Panc1 (cell line): ENCODE data around the gene VRK3. TPM values are rescaled to one million over a fixed set of nuclear protein-coding genes. Genes with fewer than 3 reads are reported as not detected.

Experiments used
- ATAC-seq: fragments of 200-7000 bp; cut with Tn5 transposase; 2 replicates; pipeline ENCODE4 v1.9.1; 2020; ENCODE audit warnings: mild to moderate bottlenecking, moderate library complexity
- BruUV-seq: library from RNA; stranded (reverse); fragments of 400-500 nt; replicated peaks from 2 replicates; lab custom pipeline; 2021; lab: Mats Ljungman, UMichigan
- CTCF ChIA-PET: fragments of 300-600 bp; sonication (Branson Sonifier 250); formaldehyde crosslinking; loops from one replicate; lab custom pipeline; 2022; ENCODE audit warnings: antibody characterized with exemption; lab: Charles Lee
- POLR2A ChIA-PET: fragments of 300-600 bp; sonication (Branson Sonifier 250); formaldehyde crosslinking; loops from one replicate; lab custom pipeline; 2022; ENCODE audit warnings: antibody characterized with exemption; lab: Charles Lee
- DNase-seq: peaks from one replicate; pipeline ENCODE4 v3.0.0-alpha.2; 2010; ENCODE audit warnings: low read depth, low spot score
- H3K27ac ChIP-seq: 2 replicates; pipeline ENCODE4 v1.5.1; 2011; ENCODE audit warnings: mild to moderate bottlenecking, low read length, inconsistent platforms
- H3K27me3 ChIP-seq: fragments of 200-500 bp; sonication (Bioruptor generic); 2 replicates; pipeline ENCODE4 v1.6.0; 2014; ENCODE audit warnings: low read length, inconsistent platforms; ENCODE audit not compliant: control insufficient read depth, insufficient read depth
- H3K36me3 ChIP-seq: fragments of 200-500 bp; sonication (Bioruptor generic); 2 replicates; pipeline ENCODE4 v1.5.1; 2014; ENCODE audit warnings: inconsistent platforms, mild to moderate bottlenecking, low read length, moderate library complexity; ENCODE audit not compliant: control insufficient read depth, insufficient read depth
- H3K4me1 ChIP-seq: 2 replicates; pipeline ENCODE4 v1.5.1; 2011; ENCODE audit warnings: inconsistent platforms, mild to moderate bottlenecking, low read length, moderate library complexity; ENCODE audit not compliant: control insufficient read depth, insufficient read depth
- H3K4me3 ChIP-seq, 2 experiments: 2 replicates each; pipeline ENCODE4 v1.5.1; 2011 to 2012; ENCODE audit warnings: low read depth in 2 of 2, low read length in 2 of 2, mild to moderate bottlenecking in 2 of 2, inconsistent platforms in 1 of 2, moderate library complexity in 1 of 2
- H3K9me3 ChIP-seq: fragments of 200-500 bp; sonication (Bioruptor generic); 2 replicates; pipeline ENCODE4 v1.5.1; 2014; ENCODE audit warnings: low read depth, mild to moderate bottlenecking, inconsistent platforms, low read length, moderate library complexity; ENCODE audit not compliant: control insufficient read depth, insufficient read depth
- POLR2AphosphoS5 ChIP-seq: IDR thresholded peaks from 2 replicates; pipeline ENCODE4 v1.6.1; 2012; ENCODE audit warnings: mild to moderate bottlenecking, low read depth, low read length, moderate library complexity
- REST ChIP-seq, 2 experiments: IDR thresholded peaks; 2 replicates each; pipeline ENCODE4 v1.6.1; 2011 to 2012; ENCODE audit warnings: low read depth in 2 of 2, control low read depth in 1 of 2, low read length in 1 of 2, mild to moderate bottlenecking in 1 of 2, moderate library complexity in 1 of 2; ENCODE audit not compliant: insufficient read depth in 1 of 2
- SIN3A ChIP-seq: IDR thresholded peaks from 2 replicates; pipeline ENCODE4 v1.6.1; 2012; ENCODE audit warnings: low read depth, mild to moderate bottlenecking, low read length, moderate library complexity, borderline replicate concordance; ENCODE audit not compliant: insufficient read depth
- TCF7L2 ChIP-seq: IDR thresholded peaks from 2 replicates; pipeline ENCODE4 v1.6.1; 2011; ENCODE audit warnings: mild to moderate bottlenecking, low read depth, low read length, inconsistent platforms
- in situ Hi-C: cut with HindIII; loops from 2 replicates; pipeline ENCODE4 v1.10.0; 2016; ENCODE audit warnings: low sequenced_read_pairs, low pct_unique_long_range_greater_than_20kb
- intact Hi-C: fragments of 100-400 bp; cut with micrococcal nuclease; formaldehyde crosslinking; loops from one replicate; pipeline ENCODE4 v1.10.0; 2022; ENCODE audit not compliant: unreplicated experiment
- total RNA-seq: library from RNA; stranded (reverse); gene quantifications from one replicate; pipeline ENCODE4 v1.2.1, GENCODE V29; 2021; ENCODE audit not compliant: unreplicated experiment
- TF ChIP-seq, protein P1 (sequence below): fragments of 450-650 bp; IDR thresholded peaks from 2 replicates; pipeline ENCODE4 v1.5.1; 2017; ENCODE audit warnings: mild to moderate bottlenecking

Gene VRK3
- total RNA-seq, 1 experiment from 2014 or later: 32.6 TPM

DNA sequence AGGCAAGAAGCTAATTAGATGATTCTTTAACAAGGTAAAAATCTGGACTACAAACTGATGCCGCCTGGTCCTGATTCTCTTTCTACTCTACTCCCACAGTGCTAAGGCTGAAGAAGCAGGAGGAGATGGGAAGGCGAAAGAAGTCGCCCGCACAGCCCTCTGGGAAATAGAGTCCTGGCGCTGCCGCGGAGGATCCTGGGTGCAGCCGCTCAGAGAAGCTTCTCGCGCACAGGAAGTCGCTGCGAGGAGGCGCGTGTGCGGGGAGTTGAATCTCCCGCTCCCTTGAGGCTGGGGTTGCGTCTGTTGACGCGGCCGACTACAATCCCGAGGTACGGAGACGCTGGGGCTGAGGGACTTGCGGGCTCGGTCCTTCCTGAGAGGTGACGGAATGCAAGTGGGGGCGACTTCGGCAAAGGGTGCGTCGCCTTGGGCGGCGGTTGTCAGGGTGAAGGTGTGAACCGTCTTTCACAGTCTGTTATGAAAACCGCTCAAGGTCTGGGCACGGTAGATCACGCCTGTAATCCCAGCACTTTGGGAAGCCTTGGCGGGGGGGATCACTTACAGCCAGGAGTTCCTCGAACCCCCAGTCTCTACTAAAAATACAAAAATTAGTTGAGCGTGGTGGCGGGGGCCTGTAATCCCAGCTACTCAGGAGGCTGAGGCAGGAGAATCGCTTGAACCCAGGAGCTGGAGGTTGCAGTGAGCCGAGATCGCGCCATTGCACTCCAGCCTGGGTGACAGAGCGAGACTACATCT is 800 bp upstream of the VRK3 start, which contains the start of gene ZNF473:
ZNF473 (plus strand) TSS at position 212 of the 756 bp plus-strand sequence. CDS start 5,078 bp downstream, outside the sequence.
- H3K36me3 ChIP-seq: peaks cover 2% of the 10 kb centered on the region

DNA sequence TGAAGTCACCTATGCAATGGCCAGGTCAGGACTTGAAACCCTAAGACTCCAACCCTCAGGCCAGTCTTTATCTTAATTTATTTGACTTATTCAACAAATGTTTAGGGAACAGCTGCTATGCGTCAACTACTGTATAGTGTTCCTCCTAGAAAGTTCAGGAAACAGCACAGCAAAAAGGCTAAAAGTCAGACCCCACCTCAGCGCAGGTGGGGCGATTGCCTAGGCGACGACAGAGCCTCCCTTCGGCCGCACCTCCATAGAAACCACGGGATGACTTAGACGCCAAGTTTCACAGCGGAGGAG is 502 bp downstream of the VRK3 start:
- in situ Hi-C loops: no loop called here
- CTCF ChIA-PET: no interaction called here
- peak; percentile 33; the same call in 1 of the 2 replicates for ATAC-seq

More for the DNA sequence above, 800 bp upstream of the VRK3 start, which contains the start of gene ZNF473:
- peaks cover 4% of the 10 kb centered on the region; the same call in 1 of the 2 replicates for H3K4me1 ChIP-seq
- ChIA-PET POLR2A (no interaction called here), CTCF (no interaction called here)
- BruUV-seq: no TSS peak
- peak within 1 kb of the TSS; percentile 91 to 92 for H3K4me3 ChIP-seq
- in situ Hi-C loops: no loop called here
- peak within 1 kb of the TSS; percentile 89 for H3K27ac ChIP-seq
- intact Hi-C loops: no loop called here
- DNase-seq (no peak), ATAC-seq (peak; percentile 94)
- H3K27me3 ChIP-seq: no peaks in the 10 kb centered on the region
- H3K9me3 ChIP-seq: peaks cover 8% of the 10 kb centered on the region; the same call in 1 of the 2 replicates
- TF ChIP-seq POLR2AphosphoS5: peak; percentile 77
- TF ChIP-seq REST (IDR thresholded peaks at IDR 0.05; ENCODE audit: insufficient read depth in 1 of 2, low read depth in 2 of 2, low read length in 1 of 2): no peak
- no peak for TF ChIP-seq TCF7L2
- peak; percentile 74; the same call in 1 of the 2 replicates for TF ChIP-seq SIN3A
- TF ChIP-seq, protein P1, sequence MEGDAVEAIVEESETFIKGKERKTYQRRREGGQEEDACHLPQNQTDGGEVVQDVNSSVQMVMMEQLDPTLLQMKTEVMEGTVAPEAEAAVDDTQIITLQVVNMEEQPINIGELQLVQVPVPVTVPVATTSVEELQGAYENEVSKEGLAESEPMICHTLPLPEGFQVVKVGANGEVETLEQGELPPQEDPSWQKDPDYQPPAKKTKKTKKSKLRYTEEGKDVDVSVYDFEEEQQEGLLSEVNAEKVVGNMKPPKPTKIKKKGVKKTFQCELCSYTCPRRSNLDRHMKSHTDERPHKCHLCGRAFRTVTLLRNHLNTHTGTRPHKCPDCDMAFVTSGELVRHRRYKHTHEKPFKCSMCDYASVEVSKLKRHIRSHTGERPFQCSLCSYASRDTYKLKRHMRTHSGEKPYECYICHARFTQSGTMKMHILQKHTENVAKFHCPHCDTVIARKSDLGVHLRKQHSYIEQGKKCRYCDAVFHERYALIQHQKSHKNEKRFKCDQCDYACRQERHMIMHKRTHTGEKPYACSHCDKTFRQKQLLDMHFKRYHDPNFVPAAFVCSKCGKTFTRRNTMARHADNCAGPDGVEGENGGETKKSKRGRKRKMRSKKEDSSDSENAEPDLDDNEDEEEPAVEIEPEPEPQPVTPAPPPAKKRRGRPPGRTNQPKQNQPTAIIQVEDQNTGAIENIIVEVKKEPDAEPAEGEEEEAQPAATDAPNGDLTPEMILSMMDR: no peak

More for the DNA sequence above, 502 bp downstream of the VRK3 start:
- H3K27ac ChIP-seq: peak overlapping the region; percentile 89
- no peak for TF ChIP-seq SIN3A
- no peak for TF ChIP-seq REST (IDR thresholded peaks at IDR 0.05; ENCODE audit: insufficient read depth in 1 of 2, low read depth in 2 of 2, low read length in 1 of 2)
- no peak for TF ChIP-seq TCF7L2
- TF ChIP-seq, protein P1: no peak
- TF ChIP-seq POLR2AphosphoS5: no peak
- H3K27me3 ChIP-seq: no peaks in the 10 kb centered on the region
- H3K4me1 ChIP-seq: peaks cover 4% of the 10 kb centered on the region; the same call in 1 of the 2 replicates
- BruUV-seq: TSS peak; percentile 89
- POLR2A ChIA-PET: no interaction called here
- intact Hi-C loops: no loop called here
- H3K9me3 ChIP-seq: peaks cover 8% of the 10 kb centered on the region; the same call in 1 of the 2 replicates
- no peak for DNase-seq
- peak overlapping the region; percentile 91 to 92 for H3K4me3 ChIP-seq
- peaks cover 2% of the 10 kb centered on the region for H3K36me3 ChIP-seq
